GM12878 (cell line): ENCODE measurements around the gene CNDP1. TPM values are rescaled to one million over a fixed set of nuclear protein-coding genes. Genes with fewer than 3 reads are reported as not detected.

Experiments
- ATAC-seq: fragments of 200-7000 bp; cut with Tn5 transposase; 3 replicates; pipeline ENCODE4 v1.9.1; 2020; ENCODE audit warnings: mild to moderate bottlenecking, moderate library complexity
- BruUV-seq: library from RNA; stranded (reverse); fragments of 400-500 nt; replicated peaks from 2 replicates; lab custom pipeline; 2021; lab: Mats Ljungman, UMichigan
- CTCF ChIA-PET: fragments of 300-600 bp; sonication (Branson Sonifier 250); formaldehyde crosslinking; extraction: SDS; loops from one replicate; lab custom pipeline; 2021; ENCODE audit warnings: inconsistent platforms; lab: Yijun Ruan, JAX
- POLR2A ChIA-PET: fragments of 350-600 bp; formaldehyde crosslinking; extraction: SDS; loops from one replicate; lab custom pipeline; 2021; ENCODE audit warnings: inconsistent platforms; lab: Charles Lee
- RAD21 ChIA-PET: fragments of 300-600 bp; sonication (Branson Sonifier 250); formaldehyde crosslinking; loops from one replicate; lab custom pipeline; 2023; ENCODE audit warnings: antibody characterized with exemption; ENCODE audit not compliant: unreplicated experiment; lab: Charles Lee
- SMC1A ChIA-PET: fragments of 300-600 bp; sonication (Branson Sonifier 250); formaldehyde crosslinking; loops from one replicate; lab custom pipeline; 2023; ENCODE audit not compliant: unreplicated experiment, uncharacterized antibody; lab: Charles Lee
- DNase-seq: peaks from one replicate; pipeline ENCODE4 v3.0.0-alpha.2; 2011; ENCODE audit warnings: low read depth, low spot score
- FAIRE-seq: peaks from 3 replicates; lab custom pipeline; 2011; peaks lifted over from hg19 to GRCh38; lab: Jason Lieb, UNC
- H2AFZ ChIP-seq: 2 replicates; pipeline ENCODE4 v1.6.0; 2011; ENCODE audit warnings: low read depth, low read length, control low read depth; ENCODE audit not compliant: control insufficient read depth
- H3K27ac ChIP-seq: 2 replicates; pipeline ENCODE4 v1.5.1; 2011; ENCODE audit warnings: control low read depth; ENCODE audit not compliant: control insufficient read depth, insufficient read depth
- H3K27me3 ChIP-seq, 2 experiments: replicated peaks in 1 of 2; 2 replicates each; pipeline versions ENCODE4 v1.6.0 to v1.6.1; 2011; ENCODE audit warnings: low read length in 1 of 2; ENCODE audit not compliant: control insufficient read depth in 2 of 2, insufficient read depth in 2 of 2
- H3K36me3 ChIP-seq, 2 experiments: 2 replicates each; pipeline ENCODE4 v1.5.1; 2011; ENCODE audit warnings: low read length in 1 of 2; ENCODE audit not compliant: control insufficient read depth in 2 of 2, insufficient read depth in 2 of 2
- H3K4me1 ChIP-seq: 2 replicates; pipeline ENCODE4 v1.6.1; 2011; ENCODE audit warnings: mild to moderate bottlenecking, low read length, moderate library complexity, mixed read lengths; ENCODE audit not compliant: control insufficient read depth, insufficient read depth
- H3K4me2 ChIP-seq: 2 replicates; pipeline ENCODE4 v1.6.0; 2011; ENCODE audit warnings: control low read depth; ENCODE audit not compliant: control insufficient read depth, insufficient read depth
- H3K4me3 ChIP-seq: fragments of 200-600 bp; sonication (generic); 2 replicates; pipeline ENCODE4 v1.5.1; 2016
- H3K79me2 ChIP-seq: 2 replicates; pipeline ENCODE4 v1.6.0; 2011; ENCODE audit warnings: low read length; ENCODE audit not compliant: control insufficient read depth, insufficient read depth
- H3K9ac ChIP-seq: 2 replicates; pipeline ENCODE4 v1.8.0; 2011; ENCODE audit warnings: low read length, control low read depth, mixed read lengths; ENCODE audit not compliant: control insufficient read depth, insufficient read depth
- H3K9me3 ChIP-seq: replicated peaks from 3 replicates; pipeline ENCODE4 v1.5.1; 2011; ENCODE audit warnings: mild to moderate bottlenecking, low read length; ENCODE audit not compliant: control insufficient read depth, insufficient read depth
- H4K20me1 ChIP-seq: 2 replicates; pipeline ENCODE4 v1.6.0; 2011; ENCODE audit not compliant: control insufficient read depth, insufficient read depth
- ATF7 ChIP-seq: fragments of 450-650 bp; IDR thresholded peaks from 2 replicates; pipeline ENCODE4 v1.6.1; 2016; ENCODE audit warnings: low read depth, mild to moderate bottlenecking
- CBX3 ChIP-seq: fragments of 200-600 bp; sonication (generic); IDR thresholded peaks from 2 replicates; pipeline ENCODE4 v1.6.1; 2016; ENCODE audit warnings: low read depth, borderline replicate concordance
- CBX5 ChIP-seq: sonication (generic); IDR thresholded peaks from 2 replicates; pipeline ENCODE4 v1.6.1; 2016; ENCODE audit warnings: low read depth, moderate library complexity, mild to moderate bottlenecking, inconsistent platforms
- CREM ChIP-seq: IDR thresholded peaks from 2 replicates; pipeline ENCODE4 v1.6.1; 2014; ENCODE audit warnings: antibody characterized with exemption, low read depth
- EGR1 ChIP-seq, 2 experiments: IDR thresholded peaks; 1 replicate in 1 of 2; 2 replicates in 1 of 2; pipeline ENCODE4 v1.6.1; 2011 to 2012; ENCODE audit warnings: low read depth in 2 of 2, low read length in 2 of 2, borderline replicate concordance in 1 of 2, mild to moderate bottlenecking in 1 of 2, moderate library complexity in 1 of 2
- ESRRA ChIP-seq: IDR thresholded peaks from 2 replicates; pipeline ENCODE4 v1.6.1; 2012; ENCODE audit warnings: mild to moderate bottlenecking, low read length, improper control_type of control experiment
- GATAD2B ChIP-seq: fragments of 450-650 bp; conservative IDR thresholded peaks from 2 replicates; pipeline ENCODE4 v1.6.1; 2017; ENCODE audit warnings: low read depth, mild to moderate bottlenecking, moderate library complexity
- HDAC2 ChIP-seq: fragments of 200-600 bp; sonication (generic); IDR thresholded peaks from 2 replicates; pipeline ENCODE4 v1.6.1; 2017
- HDAC6 ChIP-seq: fragments of 200-600 bp; sonication (generic); IDR thresholded peaks from one replicate; pipeline ENCODE4 v1.8.0; 2017; ENCODE audit warnings: antibody characterized with exemption; ENCODE audit not compliant: unreplicated experiment
- IKZF2 ChIP-seq, 2 experiments: fragments of 450-650 bp; IDR thresholded peaks; 2 replicates each; pipeline ENCODE4 v1.6.1; 2017; ENCODE audit warnings: mild to moderate bottlenecking in 2 of 2, moderate library complexity in 2 of 2
- MTA2 ChIP-seq: fragments of 450-650 bp; IDR thresholded peaks from 2 replicates; pipeline ENCODE4 v1.6.1; 2016; ENCODE audit warnings: low read depth, mild to moderate bottlenecking, moderate library complexity
- MXI1 ChIP-seq: fragments of 150-350 bp; IDR thresholded peaks from 2 replicates; pipeline ENCODE4 v1.6.1; 2011; ENCODE audit warnings: low read depth, mild to moderate bottlenecking, inconsistent platforms, low read length, improper control_type of control experiment
- NR2C1 ChIP-seq: fragments of 450-650 bp; IDR thresholded peaks from 2 replicates; pipeline ENCODE4 v1.6.1; 2017; ENCODE audit warnings: antibody characterized with exemption, mild to moderate bottlenecking, moderate library complexity
- RFX5 ChIP-seq: IDR thresholded peaks from 2 replicates; pipeline ENCODE4 v1.6.1; 2011; ENCODE audit warnings: low read depth, low read length, improper control_type of control experiment
- TBL1XR1 ChIP-seq: IDR thresholded peaks from 2 replicates; pipeline ENCODE4 v1.6.1; 2012; ENCODE audit warnings: low read depth, low read length, improper control_type of control experiment
- USF2 ChIP-seq: IDR thresholded peaks from 2 replicates; pipeline ENCODE4 v1.6.1; 2011; ENCODE audit warnings: low read depth, low read length, improper control_type of control experiment, borderline replicate concordance
- WGBS: methylation state at CpG from one replicate; pipeline ENCODE4 v1.1.6; 2016; ENCODE audit warnings: low lambda C conversion rate; ENCODE audit not compliant: insufficient replicate concordance, insufficient coverage; ENCODE audit errors: missing lambda C conversion rate; 5-methylcytosine and 5-hydroxymethylcytosine counted together
- in situ Hi-C: fragments of 300-500 bp; cut with MboI; formaldehyde crosslinking; loops from 9 replicates; pipeline ENCODE4 v1.14.3; 2018; ENCODE audit warnings: mixed read lengths
- intact Hi-C: fragments of 100-400 bp; cut with micrococcal nuclease; formaldehyde crosslinking; loops from one replicate; pipeline ENCODE4 v1.14.2; 2022; ENCODE audit not compliant: unreplicated experiment
- polyA plus RNA-seq, 11 experiments: library from polyadenylated mRNA; depleted of rRNA in 4 of 11; unstranded in 6 of 11; stranded (reverse) in 5 of 11; fragments of >200 nt; fragmentation: Nextera tagmentation in 4 of 11; fragmentation: Illumina TruSeq in 1 of 11; extraction: Ambion mirVana in 4 of 11; extraction: Trizol in 1 of 11; gene quantifications; 1 replicate in 1 of 11; 2 replicates in 10 of 11; pipeline versions ENCODE4 v1.2.1 to v1.2.3, GENCODE V29; 2011 to 2016; ENCODE audit warnings: inconsistent platforms in 2 of 11, missing spikeins in 2 of 11, low read depth in 1 of 11
- total RNA-seq, 4 experiments: library from RNA; depleted of rRNA in 3 of 4; stranded (reverse); fragments of >200 nt in 3 of 4; fragmentation: Illumina TruSeq in 1 of 4; extraction: Trizol in 1 of 4; gene quantifications; 2 replicates each; pipeline versions ENCODE4 v1.2.1 to v1.2.3, GENCODE V29; 2013 to 2021
- TF ChIP-seq, protein P1 (sequence below): fragments of 450-650 bp; IDR thresholded peaks from 2 replicates; pipeline ENCODE4 v1.6.1; 2018; ENCODE audit warnings: mild to moderate bottlenecking, low read depth, moderate library complexity; ENCODE audit not compliant: partially characterized antibody
- TF ChIP-seq, protein P2 (sequence below): fragments of 450-650 bp; IDR thresholded peaks from 2 replicates; pipeline ENCODE4 v1.6.1; 2017; ENCODE audit warnings: borderline replicate concordance

CNDP1 gene
- total and polyA plus RNA-seq, 10 of the 15 experiments (the other 5 are each of a cell fraction or from before 2014, with no cell fraction given): 0.04 to 0.05 TPM; not detected in 8

DNA sequence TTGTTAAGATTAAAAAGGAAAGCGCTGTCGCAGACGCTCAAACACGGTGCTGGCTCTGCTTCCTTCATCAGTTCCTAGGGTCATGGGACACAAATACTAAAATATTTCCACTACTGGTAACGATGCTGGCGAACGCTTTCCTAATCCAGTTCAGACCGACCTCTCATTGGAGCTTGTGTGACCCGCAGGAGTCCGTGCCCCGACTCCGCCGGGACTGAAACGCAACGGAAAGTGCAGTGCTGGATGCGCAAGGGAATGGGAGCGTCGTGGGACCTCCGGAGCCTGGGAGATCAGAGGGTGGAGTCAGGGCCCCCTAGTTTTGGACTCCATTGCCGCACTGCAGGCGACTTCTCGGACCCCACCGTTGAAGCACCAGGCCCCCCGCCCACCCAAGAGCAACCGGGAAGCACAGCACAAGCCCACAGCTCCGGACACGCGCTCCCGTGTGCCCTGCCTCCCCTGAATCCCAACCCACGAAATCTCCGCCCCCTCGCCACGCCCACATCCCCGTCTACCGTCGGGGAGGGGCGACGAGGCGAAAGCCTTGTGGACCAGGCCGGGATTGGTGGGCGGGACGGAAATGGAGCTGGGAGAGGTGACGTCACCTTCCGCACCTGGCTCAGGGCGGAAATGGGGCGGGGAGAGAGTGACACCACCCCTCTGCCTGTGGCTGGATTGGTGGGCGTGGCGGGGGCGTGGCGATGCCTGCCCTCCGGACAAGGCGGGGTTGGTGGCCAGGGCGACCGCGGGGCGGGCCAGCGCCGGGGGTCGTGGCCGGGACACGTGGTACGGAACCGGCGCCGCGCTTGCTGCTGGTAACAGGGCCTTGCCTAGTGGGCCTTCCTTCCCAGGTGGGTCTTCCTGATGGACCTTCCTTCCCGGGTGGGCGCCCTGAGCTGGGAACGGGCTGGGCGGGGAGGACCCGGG lies 38.5 kb upstream of the CNDP1 start, which contains the start of gene CNDP2:
TSS of gene CNDP2 (plus strand) at position 783 of the 927 bp plus-strand sequence. CDS start 3,611 bp downstream, outside the sequence.
- ChIA-PET POLR2A (interaction anchor here (0.6 to 1.6 kb wide), 6 partner anchors 9 to 141 kb away, joined by 3 to 4 read pairs (median 3); no protein-coding TSS in a partner anchor), SMC1A (interaction anchor here (0.6 to 1.9 kb wide), 4 partner anchors 56 to 140 kb away, joined by 3 to 9 read pairs (median 3); no protein-coding TSS in a partner anchor), CTCF (interaction anchor here (0.9 to 5.9 kb wide), 4 partner anchors 47 to 299 kb away, joined by 3 to 92 read pairs (median 6); no protein-coding TSS in a partner anchor), RAD21 (interaction anchor here (0.6 to 1.2 kb wide), 4 partner anchors 11 to 343 kb away, joined by 3 to 10 read pairs (median 3); no protein-coding TSS in a partner anchor)
- peak; percentile 96 for FAIRE-seq
- Histone ChIP-seq H3K79me2 (peaks cover 44% of the 10 kb centered on the region), H3K9ac (peak within 1 kb of the TSS; percentile 83), H4K20me1 (no peaks in the 10 kb centered on the region), H3K27me3 (no peaks in the 10 kb centered on the region), H3K27ac (peak within 1 kb of the TSS; percentile 76), H3K9me3 (no peaks in the 10 kb centered on the region), H3K4me3 (peak within 1 kb of the TSS; percentile 95), H2AFZ (peak within 1 kb of the TSS; percentile 99), H3K36me3 (no peaks in the 10 kb centered on the region), H3K4me1 (peaks cover 18% of the 10 kb centered on the region), H3K4me2 (peak within 1 kb of the TSS; percentile 98)
- peak; percentile 96 for DNase-seq
- whole genome bisulfite sequencing: under 1% methylated on average over 66 of the region's 71 CpGs
- intact Hi-C loops: loop anchor here (1.0 to 10.0 kb wide), 5 partner anchors 101 to 1999 kb away; partner anchors contain the start of genes CYB5A, FBXO15, PTGR3 and TIMM21
- TSS peak; percentile 76 for BruUV-seq
- in situ Hi-C loops: loop anchor here (5.0 kb wide), 3 partner anchors 101 to 299 kb away; partner anchors contain the start of gene ZNF407
- peak; percentile 82 for ATAC-seq
- TF ChIP-seq CBX3 (no peak), GATAD2B (no peak; the same call in 1 of the 2 replicates), MXI1 (peak; percentile 94), IKZF2 (IDR thresholded peaks at IDR 0.05) (peak; percentile 68 to 73), USF2 (peak; percentile 80), HDAC2 (no peak), EGR1 (IDR thresholded peaks at IDR 0.05; ENCODE audit: borderline replicate concordance in 1 of 2, low read depth in 2 of 2, low read length in 2 of 2) (peak in 1 of 2 experiments; percentile 56; a peak in 1 of 3 replicates), TBL1XR1 (peak; percentile 13; the same call in 1 of the 2 replicates), HDAC6 (no peak), RFX5 (peak; percentile 78), ESRRA (no peak), NR2C1 (peak; percentile 79), MTA2 (peak; percentile 29; the same call in 1 of the 2 replicates), CREM (peak; percentile 91), ATF7 (peak; percentile 100), CBX5 (no peak)
- TF ChIP-seq, protein P1, sequence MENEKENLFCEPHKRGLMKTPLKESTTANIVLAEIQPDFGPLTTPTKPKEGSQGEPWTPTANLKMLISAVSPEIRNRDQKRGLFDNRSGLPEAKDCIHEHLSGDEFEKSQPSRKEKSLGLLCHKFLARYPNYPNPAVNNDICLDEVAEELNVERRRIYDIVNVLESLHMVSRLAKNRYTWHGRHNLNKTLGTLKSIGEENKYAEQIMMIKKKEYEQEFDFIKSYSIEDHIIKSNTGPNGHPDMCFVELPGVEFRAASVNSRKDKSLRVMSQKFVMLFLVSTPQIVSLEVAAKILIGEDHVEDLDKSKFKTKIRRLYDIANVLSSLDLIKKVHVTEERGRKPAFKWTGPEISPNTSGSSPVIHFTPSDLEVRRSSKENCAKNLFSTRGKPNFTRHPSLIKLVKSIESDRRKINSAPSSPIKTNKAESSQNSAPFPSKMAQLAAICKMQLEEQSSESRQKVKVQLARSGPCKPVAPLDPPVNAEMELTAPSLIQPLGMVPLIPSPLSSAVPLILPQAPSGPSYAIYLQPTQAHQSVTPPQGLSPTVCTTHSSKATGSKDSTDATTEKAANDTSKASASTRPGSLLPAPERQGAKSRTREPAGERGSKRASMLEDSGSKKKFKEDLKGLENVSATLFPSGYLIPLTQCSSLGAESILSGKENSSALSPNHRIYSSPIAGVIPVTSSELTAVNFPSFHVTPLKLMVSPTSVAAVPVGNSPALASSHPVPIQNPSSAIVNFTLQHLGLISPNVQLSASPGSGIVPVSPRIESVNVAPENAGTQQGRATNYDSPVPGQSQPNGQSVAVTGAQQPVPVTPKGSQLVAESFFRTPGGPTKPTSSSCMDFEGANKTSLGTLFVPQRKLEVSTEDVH: no peak
- TF ChIP-seq, protein P2, sequence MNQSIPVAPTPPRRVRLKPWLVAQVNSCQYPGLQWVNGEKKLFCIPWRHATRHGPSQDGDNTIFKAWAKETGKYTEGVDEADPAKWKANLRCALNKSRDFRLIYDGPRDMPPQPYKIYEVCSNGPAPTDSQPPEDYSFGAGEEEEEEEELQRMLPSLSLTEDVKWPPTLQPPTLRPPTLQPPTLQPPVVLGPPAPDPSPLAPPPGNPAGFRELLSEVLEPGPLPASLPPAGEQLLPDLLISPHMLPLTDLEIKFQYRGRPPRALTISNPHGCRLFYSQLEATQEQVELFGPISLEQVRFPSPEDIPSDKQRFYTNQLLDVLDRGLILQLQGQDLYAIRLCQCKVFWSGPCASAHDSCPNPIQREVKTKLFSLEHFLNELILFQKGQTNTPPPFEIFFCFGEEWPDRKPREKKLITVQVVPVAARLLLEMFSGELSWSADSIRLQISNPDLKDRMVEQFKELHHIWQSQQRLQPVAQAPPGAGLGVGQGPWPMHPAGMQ: no peak
